Thoracic aorta (tissue), 2 donors: ENCODE results near the gene HMGCR. TPM values are rescaled to one million over a fixed set of nuclear protein-coding genes. Genes with fewer than 3 reads are reported as not detected.

Experiments
- ATAC-seq: fragments of 150-250 bp; one replicate; pipeline ENCODE4 v1.8.0; 2017; ENCODE audit warnings: low read depth; ENCODE audit not compliant: insufficient number of reproducible peaks, low FRiP score
- DNase-seq: peaks from one replicate; pipeline ENCODE4 v3.0.0-alpha.2; 2020; ENCODE audit warnings: low spot score
- H3K27ac ChIP-seq, 2 donors: fragments of 200-600 bp; sonication (generic); 1 replicate in 1 of 2; 2 replicates in 1 of 2; pipeline ENCODE4 v1.5.1; 2016; ENCODE audit warnings: mild to moderate bottlenecking in 2 of 2, moderate library complexity in 2 of 2
- H3K27me3 ChIP-seq: fragments of 200-600 bp; sonication (generic); replicated peaks from 2 replicates; pipeline ENCODE4 v1.6.0; 2016; ENCODE audit warnings: mild to moderate bottlenecking; ENCODE audit not compliant: insufficient read depth
- H3K36me3 ChIP-seq: fragments of 200-600 bp; sonication (generic); one replicate; pipeline ENCODE4 v1.5.1; 2016
- H3K4me1 ChIP-seq, 2 donors: fragments of 200-600 bp; sonication (generic); 1 replicate in 1 of 2; 2 replicates in 1 of 2; pipeline versions ENCODE4 v1.5.1 to v1.6.0; 2016; ENCODE audit warnings: low read depth in 2 of 2, mild to moderate bottlenecking in 1 of 2; ENCODE audit not compliant: control insufficient read depth in 1 of 2
- H3K4me3 ChIP-seq: fragments of 200-600 bp; sonication (generic); 2 replicates; pipeline ENCODE4 v1.5.1; 2016; ENCODE audit warnings: mild to moderate bottlenecking
- H3K9me3 ChIP-seq: fragments of 200-600 bp; sonication (generic); 2 replicates; pipeline ENCODE4 v1.5.1; 2016
- CTCF ChIP-seq: fragments of 200-600 bp; sonication (generic); IDR thresholded peaks from one replicate; pipeline ENCODE4 v1.5.1; 2019; ENCODE audit warnings: antibody characterized with exemption
- total RNA-seq, 2 donors: library from RNA; depleted of rRNA; stranded (reverse); fragments of >200 nt; gene quantifications; one replicate each; pipeline versions ENCODE4 v1.1.0 to v1.2.3, GENCODE V29; 2016

The HMGCR gene
- total RNA-seq, 2 donors from 2014 or later, result 13.2 to 29.1 TPM

- DNase-seq (no peak), ATAC-seq (no peak)
- Histone ChIP-seq H3K27me3 (no peaks in the 10 kb centered on the region), H3K27ac (no peak overlapping the region), H3K36me3 (peaks cover 6% of the 10 kb centered on the region), H3K4me3 (no peak overlapping the region), H3K9me3 (no peaks in the 10 kb centered on the region), H3K4me1 (no peaks in the 10 kb centered on the region)
- no peak for TF ChIP-seq CTCF
Measured at GRCh38 chr5:75395277-75395676, 58.3 kb downstream of the HMGCR start.

- no peaks in the 10 kb centered on the region for H3K9me3 ChIP-seq
- H3K4me1 ChIP-seq, result no peaks in the 10 kb centered on the region
- H3K36me3 ChIP-seq, result peaks cover under 1% of the 10 kb centered on the region
- no peak overlapping the region for H3K27ac ChIP-seq
- TF ChIP-seq CTCF, result no peak
- ATAC-seq (no peak), DNase-seq (no peak)
- no peak overlapping the region for H3K4me3 ChIP-seq
- no peaks in the 10 kb centered on the region for H3K27me3 ChIP-seq
Measured at GRCh38 chr5:75405296-75405695, 68.3 kb downstream of the HMGCR start.

Other genes with a start within 250 kb of the HMGCR start
- gene ANKRD31, start 100.3 kb upstream of the HMGCR start, total RNA-seq, result under 1 TPM in 1 of 2 donors, not detected in 1; 0.14 TPM
- 10 to 100 TPM; 21.1 to 43.7 TPM for gene CERT1, start 174.4 kb downstream of the HMGCR start, total RNA-seq
- gene POLK, start 174.7 kb downstream of the HMGCR start, total RNA-seq, result 10 to 100 TPM; 48.2 to 51.4 TPM